ENCODE data around the gene KRT26.
"Not testable (repeated sequence)": the region's sequence is repeated elsewhere in the genome, so short reads cannot be mapped to it uniquely, and the experiment has no call there.

The KRT26 gene

DNA sequence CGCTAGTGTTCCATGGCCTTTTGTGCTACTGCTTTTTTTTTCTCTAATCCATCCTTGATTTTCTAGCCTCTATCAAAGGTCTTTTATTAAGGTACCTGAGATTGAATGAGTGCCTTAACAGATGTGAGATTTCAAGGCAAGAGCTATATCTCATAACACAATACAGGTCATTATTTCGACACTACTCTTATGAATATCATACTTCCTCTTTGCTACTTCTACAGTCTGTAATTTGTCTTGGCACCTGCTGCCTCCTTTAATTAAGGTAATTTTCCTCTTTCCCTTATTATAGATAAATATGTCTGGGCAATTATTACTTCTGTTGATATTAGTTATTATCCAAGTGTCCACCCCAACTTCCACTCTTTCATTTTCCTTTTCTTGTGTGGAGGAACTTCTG is 22.5 kb upstream of the KRT26 start:
- DNase-seq (ENCODE audit: low spot score), result no peak

DNA sequence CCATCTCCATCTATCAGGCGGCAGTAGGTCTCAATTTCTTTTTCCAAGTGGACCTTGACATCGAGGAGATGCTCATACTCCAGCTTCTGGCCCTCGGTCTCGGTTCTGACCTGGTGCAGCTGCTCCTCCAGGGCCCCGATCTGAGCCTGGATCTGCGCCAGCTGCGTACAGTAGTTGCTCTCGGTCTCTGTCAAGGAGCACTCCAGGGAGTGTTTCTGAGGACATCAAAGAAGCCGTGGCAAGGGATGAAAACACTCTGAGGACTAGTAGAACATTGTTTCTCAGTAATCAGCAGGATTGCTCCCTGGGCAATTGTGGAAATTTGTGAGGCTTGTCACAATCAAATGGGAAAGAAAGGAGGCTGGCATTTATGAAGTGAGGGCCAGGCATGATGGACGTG is 21.8 kb upstream of the KRT26 start:
- no peak for DNase-seq (ENCODE audit: low spot score)

GRCh38 chr17:40791787-40792436 is 19.9 kb upstream of the KRT26 start:
- peak; percentile 35 for DNase-seq (ENCODE audit: low spot score)

GRCh38 chr17:40791111-40791510 is 19.1 kb upstream of the KRT26 start:
- no peak for DNase-seq (ENCODE audit: low spot score)

GRCh38 chr17:40782450-40782849 is 10.4 kb upstream of the KRT26 start, which contains the start of gene KRT27:
Gene KRT27, minus strand, starts transcription at chr17:40782550. Its CDS starts 57 bp downstream, at chr17:40782493.
- no peak for DNase-seq (ENCODE audit: low spot score)

DNA sequence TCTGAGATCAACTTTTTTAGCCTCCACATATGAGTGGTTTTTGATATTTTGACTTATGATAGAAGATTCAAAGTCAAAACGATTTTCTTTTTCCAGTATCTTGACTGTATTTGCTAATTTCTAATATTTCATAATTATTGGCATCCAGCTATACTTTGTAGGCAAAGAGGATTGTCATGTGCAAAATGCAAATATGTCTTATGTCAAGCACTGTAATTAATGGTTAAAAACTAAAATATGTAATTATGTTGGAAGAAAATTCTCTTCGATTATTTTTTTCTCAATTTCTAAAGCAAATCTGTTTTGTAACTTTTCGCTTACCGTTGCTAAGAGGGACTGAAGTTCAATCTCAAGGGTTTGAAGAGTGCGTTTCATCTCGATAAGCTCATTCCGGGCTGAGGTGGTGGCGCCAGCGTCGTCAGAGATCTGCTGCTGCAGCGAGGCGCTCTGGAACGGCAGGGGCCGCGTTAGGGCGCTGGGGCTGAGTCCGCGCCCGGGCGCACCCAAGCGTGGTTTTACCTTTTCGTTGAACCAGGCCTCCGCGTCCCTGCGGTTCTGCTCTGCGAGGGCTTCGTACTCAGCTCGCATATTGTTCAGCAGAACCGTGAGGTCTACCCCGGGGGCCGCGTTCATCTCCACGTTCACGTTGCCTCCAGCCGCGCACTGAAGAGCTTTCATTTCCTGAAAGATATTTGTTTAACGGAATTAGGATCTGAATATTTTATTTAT is 7.3 kb upstream of the KRT26 start:
- DNase-seq (ENCODE audit: low spot score), result no peak

DNA sequence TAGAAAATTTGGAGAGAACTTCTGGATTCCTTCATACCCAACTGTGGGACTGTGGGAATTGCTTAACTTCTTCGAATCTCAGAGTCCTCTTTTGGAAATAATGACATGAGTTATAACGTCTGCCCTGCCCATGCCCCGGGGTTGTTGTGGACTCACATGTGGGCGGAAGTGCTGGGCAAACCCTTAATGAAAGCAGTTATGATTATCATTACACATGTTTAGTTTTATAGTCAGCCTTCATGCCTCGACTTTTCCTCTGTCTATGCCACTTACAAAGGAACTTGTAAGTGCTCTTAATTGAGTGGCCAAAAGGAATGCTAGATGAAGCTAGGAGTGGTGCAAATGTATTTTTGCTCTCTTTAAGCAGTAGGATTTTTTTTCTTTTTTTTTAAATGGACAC is 6.5 kb upstream of the KRT26 start:
- DNase-seq (ENCODE audit: low spot score), result no peak

DNA sequence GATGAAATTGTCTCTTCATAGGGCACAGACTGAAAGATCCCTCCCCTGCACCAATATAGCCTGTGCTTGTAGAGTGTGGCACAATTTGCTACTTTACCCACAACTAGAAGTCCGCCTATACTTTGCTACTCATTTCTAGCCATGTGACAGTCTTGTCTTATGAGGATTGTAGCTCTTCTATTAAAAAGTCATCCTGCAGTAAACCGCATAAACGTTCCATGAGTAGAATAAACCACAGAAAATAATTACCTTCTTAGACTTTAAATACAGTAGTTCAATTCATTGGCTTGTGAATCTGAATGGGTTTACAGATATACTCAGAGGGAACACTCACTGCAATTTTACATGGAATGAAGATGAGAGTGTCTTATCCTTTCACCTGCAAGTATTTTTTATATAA is 6.0 kb upstream of the KRT26 start:
- no peak for DNase-seq (ENCODE audit: low spot score)

- DNase-seq (ENCODE audit: low spot score), result no peak
These were observed 5.5 kb upstream of the KRT26 start for GRCh38 chr17:40777459-40777858.

DNA sequence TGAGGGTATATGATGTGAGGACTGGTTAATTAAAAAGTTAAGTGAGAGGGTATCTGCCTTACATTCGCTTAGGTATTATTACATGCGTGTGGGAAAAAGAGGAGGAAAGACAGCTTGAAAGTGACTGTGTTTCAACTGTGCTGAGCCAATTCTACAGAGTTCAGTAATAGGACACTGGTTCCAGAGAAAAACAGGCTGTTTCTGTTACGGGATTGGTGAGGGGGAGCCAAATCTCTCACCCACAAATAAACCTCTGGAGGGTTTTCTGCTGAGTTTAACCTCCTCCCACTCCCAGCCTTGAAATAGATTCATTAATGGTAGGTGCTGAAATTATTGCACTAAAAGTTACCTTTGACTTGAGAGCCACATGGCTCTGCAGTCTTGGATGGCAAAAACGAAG is 3.9 kb upstream of the KRT26 start:
- no peak for DNase-seq (ENCODE audit: low spot score)

- no peak for DNase-seq (ENCODE audit: low spot score)
These were observed 6.3 kb downstream of the KRT26 start for GRCh38 chr17:40765657-40766056.

GRCh38 chr17:40763752-40764151 is 8.2 kb downstream of the KRT26 start:
- DNase-seq (ENCODE audit: low spot score), result no peak

- no peak for DNase-seq (ENCODE audit: low spot score)
These were observed 11.6 kb downstream of the KRT26 start for GRCh38 chr17:40760105-40761016.

- no peak for DNase-seq (ENCODE audit: low spot score)
These were observed 16.8 kb downstream of the KRT26 start, which contains the start of gene KRT25 for GRCh38 chr17:40755231-40755630. Gene KRT25, minus strand, starts transcription at chr17:40755331. Its CDS starts 60 bp downstream, at chr17:40755271.

GRCh38 chr17:40753804-40754203 is 18.2 kb downstream of the KRT26 start:
- no peak for DNase-seq (ENCODE audit: low spot score)

GRCh38 chr17:40751065-40751464 is 20.9 kb downstream of the KRT26 start:
- no peak for DNase-seq (ENCODE audit: low spot score)

- DNase-seq (ENCODE audit: low spot score), result no peak
These were observed 21.6 kb downstream of the KRT26 start for GRCh38 chr17:40750391-40750790.

GRCh38 chr17:40748666-40749065 is 23.3 kb downstream of the KRT26 start:
- DNase-seq (ENCODE audit: low spot score), result not testable (repeated sequence)

GRCh38 chr17:40738553-40738952 is 33.4 kb downstream of the KRT26 start:
- no peak for DNase-seq (ENCODE audit: low spot score)

GRCh38 chr17:40735016-40735415 is 37.0 kb downstream of the KRT26 start:
- no peak for DNase-seq (ENCODE audit: low spot score)

DNA sequence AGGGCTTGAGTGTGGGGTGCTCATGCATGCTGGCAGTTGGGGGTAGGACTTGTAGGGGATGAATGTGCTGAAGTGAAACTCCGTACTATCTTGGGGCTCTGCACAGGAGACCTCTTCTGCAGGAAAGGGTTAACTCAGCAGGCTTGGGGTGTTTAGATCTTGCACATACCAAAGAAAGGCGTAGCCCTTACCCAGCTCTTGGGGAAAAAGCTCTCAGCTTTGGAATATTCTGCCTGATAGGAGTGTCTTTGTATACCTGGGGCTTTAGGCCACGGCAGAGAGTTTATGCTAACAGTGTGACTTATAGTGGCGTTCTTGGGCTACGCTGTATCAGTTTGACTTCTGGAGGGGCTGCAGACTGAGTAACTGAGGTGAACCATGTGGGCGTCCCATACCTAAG is 38.0 kb downstream of the KRT26 start:
- DNase-seq (ENCODE audit: low spot score), result no peak

DNA sequence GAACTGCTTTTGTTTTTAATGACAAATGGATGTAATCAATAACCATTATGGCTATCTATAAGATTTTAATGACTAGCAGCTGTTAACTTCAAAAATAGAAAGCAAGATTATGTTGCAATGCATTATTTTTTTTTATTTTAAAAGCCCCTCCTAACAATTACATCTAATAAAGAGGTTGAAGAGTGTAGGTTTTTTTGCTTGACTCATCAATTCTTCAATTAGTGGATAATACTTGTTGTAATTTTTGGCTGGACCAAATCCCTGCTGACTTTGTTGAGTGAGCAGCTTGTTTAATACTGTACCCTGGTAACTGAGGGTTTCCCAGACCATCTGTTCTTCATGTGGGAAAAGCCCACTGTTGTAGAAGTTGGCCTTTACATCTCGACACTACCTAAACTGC is 41.0 kb downstream of the KRT26 start:
- no peak for DNase-seq (ENCODE audit: low spot score)
